LNCAP (cell line): ENCODE results near the gene RAMP3.

Experiments
- CTCF ChIP-seq: fragments of 450-650 bp; IDR thresholded peaks from 2 replicates; pipeline ENCODE4 v1.5.1; 2017; ENCODE audit warnings: mild to moderate bottlenecking

RAMP3 gene

GRCh38 chr7:45220846-45221618 is 63.4 kb downstream of the RAMP3 start:
- TF ChIP-seq CTCF, result no peak

- TF ChIP-seq CTCF, result no peak
Observed at GRCh38 chr7:45221896-45222604, 64.5 kb downstream of the RAMP3 start.

GRCh38 chr7:45223078-45223477 is 65.5 kb downstream of the RAMP3 start:
- no peak for TF ChIP-seq CTCF

GRCh38 chr7:45223728-45224630 is 66.4 kb downstream of the RAMP3 start:
- TF ChIP-seq CTCF, result no peak

- no peak for TF ChIP-seq CTCF
Observed at GRCh38 chr7:45224832-45225231, 67.2 kb downstream of the RAMP3 start.

- no peak for TF ChIP-seq CTCF
Observed at GRCh38 chr7:45225311-45225947, 67.8 kb downstream of the RAMP3 start.

GRCh38 chr7:45225948-45226335 is 68.4 kb downstream of the RAMP3 start:
- TF ChIP-seq CTCF, result no peak
